IPS-20b (cell line): ENCODE measurements around the gene TRUB2.
A peak's percentile ranks its signal among the peaks of the same experiment; 100 is the strongest.

Experiments used
- H3K27ac ChIP-seq: one replicate; pipeline ENCODE4 v1.5.1; 2013; ENCODE audit warnings: low read length
- H3K27me3 ChIP-seq: 2 replicates; pipeline ENCODE4 v1.6.1; 2013; ENCODE audit warnings: mild to moderate bottlenecking, low read length, inconsistent platforms; ENCODE audit not compliant: insufficient read depth
- H3K36me3 ChIP-seq: 2 replicates; pipeline ENCODE4 v1.6.1; 2013; ENCODE audit warnings: low read depth, mild to moderate bottlenecking, inconsistent platforms, low read length, moderate library complexity; ENCODE audit not compliant: insufficient read depth
- H3K4me1 ChIP-seq: 2 replicates; pipeline ENCODE4 v1.6.1; 2013; ENCODE audit warnings: mild to moderate bottlenecking, control low read depth, inconsistent platforms, low read length, moderate library complexity; ENCODE audit not compliant: insufficient read depth
- H3K4me3 ChIP-seq: 2 replicates; pipeline ENCODE4 v1.5.1; 2013; ENCODE audit warnings: mild to moderate bottlenecking, low read length, inconsistent platforms
- H3K9ac ChIP-seq: 2 replicates; pipeline ENCODE4 v1.6.1; 2013; ENCODE audit warnings: low read depth, mild to moderate bottlenecking, inconsistent platforms, low read length, moderate library complexity
- H3K9me3 ChIP-seq: 2 replicates; pipeline ENCODE4 v1.6.1; 2013; ENCODE audit warnings: mild to moderate bottlenecking, low read depth, low read length, inconsistent platforms; ENCODE audit not compliant: insufficient read depth

The TRUB2 gene

DNA sequence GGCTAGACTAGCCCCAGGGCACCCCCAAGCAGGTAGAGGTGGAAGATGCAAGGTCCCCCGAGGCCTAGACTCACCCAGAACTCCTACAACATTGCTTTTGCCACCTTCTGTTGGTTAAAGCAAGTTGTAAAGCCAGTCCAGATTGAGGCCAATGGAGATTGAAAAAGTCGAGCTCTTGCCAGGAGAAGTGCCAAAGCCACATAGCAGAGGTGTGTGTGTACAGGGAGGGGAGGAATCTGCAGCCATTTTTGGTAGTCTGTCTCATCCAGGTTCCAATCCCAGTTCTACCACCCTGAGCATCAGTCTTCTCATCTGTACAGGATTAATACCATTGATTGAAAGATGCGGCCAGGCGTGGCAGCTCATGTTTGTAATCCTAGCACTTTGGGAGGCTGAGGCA is 36.6 kb upstream of the TRUB2 start:
- Histone ChIP-seq H3K4me1 (peaks cover 1% of the 10 kb centered on the region; the same call in 1 of the 2 replicates), H3K36me3 (no peaks in the 10 kb centered on the region; the same call in 1 of the 2 replicates), H3K9me3 (no peaks in the 10 kb centered on the region), H3K4me3 (no peak overlapping the region), H3K27ac (no peak overlapping the region), H3K9ac (no peak overlapping the region), H3K27me3 (peaks cover 31% of the 10 kb centered on the region)

DNA sequence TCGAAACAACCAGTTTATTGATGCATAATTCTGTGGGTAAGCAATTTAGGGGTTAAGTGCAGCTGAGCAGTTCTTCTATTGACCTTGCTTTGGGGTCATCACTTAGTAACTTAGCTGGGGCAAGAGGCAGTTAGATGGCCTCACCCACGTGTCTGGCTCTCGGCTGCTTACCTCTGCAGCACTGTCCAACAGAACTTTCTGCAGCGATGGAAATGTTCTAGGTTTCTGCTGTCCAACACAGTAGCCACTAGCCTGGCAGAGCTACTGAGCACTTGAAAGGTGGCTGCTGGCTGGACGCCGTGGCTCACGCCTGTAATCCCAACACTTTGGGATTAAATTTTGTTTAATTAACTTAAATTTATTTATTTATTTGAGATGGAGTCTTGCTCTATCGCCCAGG is 35.8 kb upstream of the TRUB2 start:
- H3K4me1 ChIP-seq: no peaks in the 10 kb centered on the region
- no peak overlapping the region for H3K4me3 ChIP-seq
- H3K27ac ChIP-seq: no peak overlapping the region
- H3K27me3 ChIP-seq: peaks cover 23% of the 10 kb centered on the region
- H3K36me3 ChIP-seq: no peaks in the 10 kb centered on the region; the same call in 1 of the 2 replicates
- no peak overlapping the region for H3K9ac ChIP-seq
- no peaks in the 10 kb centered on the region for H3K9me3 ChIP-seq

GRCh38 chr9:128355451-128355850 is 33.2 kb upstream of the TRUB2 start:
- Histone ChIP-seq H3K27ac (no peak overlapping the region), H3K27me3 (no peaks in the 10 kb centered on the region), H3K9me3 (no peaks in the 10 kb centered on the region), H3K4me3 (no peak overlapping the region), H3K36me3 (peaks cover 4% of the 10 kb centered on the region), H3K4me1 (no peaks in the 10 kb centered on the region), H3K9ac (no peak overlapping the region)

GRCh38 chr9:128349772-128350171 is 27.5 kb upstream of the TRUB2 start:
- peaks cover 49% of the 10 kb centered on the region for H3K36me3 ChIP-seq
- no peaks in the 10 kb centered on the region for H3K4me1 ChIP-seq
- H3K9me3 ChIP-seq: no peaks in the 10 kb centered on the region
- no peaks in the 10 kb centered on the region for H3K27me3 ChIP-seq
- H3K27ac ChIP-seq: no peak overlapping the region
- H3K9ac ChIP-seq: no peak overlapping the region
- no peak overlapping the region for H3K4me3 ChIP-seq

GRCh38 chr9:128349125-128349524 is 26.9 kb upstream of the TRUB2 start:
- Histone ChIP-seq H3K36me3 (peaks cover 54% of the 10 kb centered on the region), H3K9me3 (no peaks in the 10 kb centered on the region), H3K4me1 (no peaks in the 10 kb centered on the region), H3K9ac (no peak overlapping the region), H3K27ac (no peak overlapping the region), H3K4me3 (no peak overlapping the region), H3K27me3 (no peaks in the 10 kb centered on the region)

DNA sequence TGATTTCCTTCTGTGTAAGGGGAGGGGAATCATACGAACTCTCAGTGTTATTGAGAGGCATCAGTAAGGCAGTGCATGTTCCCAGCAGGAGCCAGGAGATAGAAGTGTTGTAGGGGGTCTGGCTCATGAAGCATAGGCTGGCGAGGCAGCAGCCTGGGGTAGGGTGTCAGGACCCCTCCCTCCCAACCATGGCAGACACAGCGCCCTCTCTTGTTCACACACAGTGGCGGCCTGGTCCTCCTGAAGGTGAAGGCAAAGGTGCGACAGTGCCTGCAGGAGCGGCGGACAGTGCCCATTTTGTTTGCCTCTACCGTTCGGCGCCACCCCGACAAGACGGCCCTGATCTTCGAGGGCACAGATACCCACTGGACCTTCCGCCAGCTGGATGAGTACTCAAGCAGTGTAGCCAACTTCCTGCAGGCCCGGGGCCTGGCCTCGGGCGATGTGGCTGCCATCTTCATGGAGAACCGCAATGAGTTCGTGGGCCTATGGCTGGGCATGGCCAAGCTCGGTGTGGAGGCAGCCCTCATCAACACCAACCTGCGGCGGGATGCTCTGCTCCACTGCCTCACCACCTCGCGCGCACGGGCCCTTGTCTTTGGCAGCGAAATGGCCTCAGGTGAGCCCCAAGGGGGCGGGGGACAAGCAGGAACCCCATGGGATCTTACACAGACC is 22.8 kb upstream of the TRUB2 start:
- Histone ChIP-seq H3K27me3 (peaks cover 3% of the 10 kb centered on the region; the same call in 1 of the 2 replicates), H3K27ac (no peak overlapping the region), H3K9ac (no peak overlapping the region), H3K4me3 (no peak overlapping the region), H3K9me3 (no peaks in the 10 kb centered on the region), H3K4me1 (no peaks in the 10 kb centered on the region), H3K36me3 (peaks cover 56% of the 10 kb centered on the region)

DNA sequence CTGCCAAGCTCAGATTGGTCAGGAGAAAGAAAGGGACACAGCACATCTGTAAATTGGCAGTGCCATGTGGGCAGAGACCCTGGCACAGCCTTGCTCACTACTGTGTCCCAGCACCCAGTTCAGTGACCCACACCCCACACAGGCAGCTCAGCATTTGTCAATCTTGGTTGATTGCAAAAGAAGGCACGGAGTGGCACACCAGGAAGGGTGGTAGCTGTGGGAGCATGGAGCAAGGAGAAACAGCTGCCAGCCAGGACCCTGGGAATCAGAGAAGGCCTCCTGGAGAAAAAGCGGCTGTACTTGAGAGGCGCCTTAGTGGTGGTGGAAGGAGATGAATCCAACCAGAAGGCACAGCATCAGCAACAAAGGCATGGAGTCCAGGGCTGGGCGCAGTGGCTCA is 21.6 kb upstream of the TRUB2 start:
- peaks cover 46% of the 10 kb centered on the region for H3K36me3 ChIP-seq
- peaks cover 3% of the 10 kb centered on the region; the same call in 1 of the 2 replicates for H3K27me3 ChIP-seq
- H3K9ac ChIP-seq: no peak overlapping the region
- H3K4me3 ChIP-seq: no peak overlapping the region
- no peaks in the 10 kb centered on the region for H3K4me1 ChIP-seq
- H3K9me3 ChIP-seq: no peaks in the 10 kb centered on the region
- H3K27ac ChIP-seq: no peak overlapping the region

- Histone ChIP-seq H3K9ac (no peak overlapping the region), H3K36me3 (peaks cover 39% of the 10 kb centered on the region), H3K9me3 (no peaks in the 10 kb centered on the region)
Measured at GRCh38 chr9:128342971-128343680, 20.9 kb upstream of the TRUB2 start.

DNA sequence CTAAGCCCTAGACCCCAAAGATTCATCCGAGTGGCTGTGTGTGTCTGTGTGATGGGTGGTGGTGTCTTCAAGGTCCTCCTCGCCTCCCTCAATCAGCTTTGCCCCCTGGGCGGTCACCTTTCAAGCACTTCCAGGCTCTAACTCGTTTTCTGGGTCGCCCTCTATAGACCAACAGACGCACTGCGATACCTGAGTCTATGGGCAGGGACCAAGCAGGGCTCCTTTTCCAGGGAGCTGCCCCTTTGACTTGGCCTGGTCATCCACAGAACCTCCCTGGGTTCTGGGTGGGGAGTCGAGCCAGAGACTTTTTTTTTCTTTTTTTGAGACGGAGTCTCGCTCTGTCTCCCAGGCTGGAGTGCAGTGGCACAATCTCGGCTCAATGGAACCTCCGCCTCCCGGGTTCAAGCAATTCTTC is 19.2 kb upstream of the TRUB2 start:
- Histone ChIP-seq H3K4me1 (no peaks in the 10 kb centered on the region), H3K9me3 (no peaks in the 10 kb centered on the region), H3K27me3 (peaks cover 3% of the 10 kb centered on the region; the same call in 1 of the 2 replicates), H3K36me3 (peaks cover 25% of the 10 kb centered on the region), H3K27ac (no peak overlapping the region), H3K9ac (peak overlapping the region; percentile 58; the same call in 1 of the 2 replicates), H3K4me3 (peak overlapping the region; percentile 85)

More at GRCh38 chr9:128342971-128343680, 20.9 kb upstream of the TRUB2 start:
- Histone ChIP-seq H3K4me1 (no peaks in the 10 kb centered on the region), H3K27me3 (peaks cover 3% of the 10 kb centered on the region; the same call in 1 of the 2 replicates), H3K4me3 (no peak overlapping the region), H3K27ac (no peak overlapping the region)

DNA sequence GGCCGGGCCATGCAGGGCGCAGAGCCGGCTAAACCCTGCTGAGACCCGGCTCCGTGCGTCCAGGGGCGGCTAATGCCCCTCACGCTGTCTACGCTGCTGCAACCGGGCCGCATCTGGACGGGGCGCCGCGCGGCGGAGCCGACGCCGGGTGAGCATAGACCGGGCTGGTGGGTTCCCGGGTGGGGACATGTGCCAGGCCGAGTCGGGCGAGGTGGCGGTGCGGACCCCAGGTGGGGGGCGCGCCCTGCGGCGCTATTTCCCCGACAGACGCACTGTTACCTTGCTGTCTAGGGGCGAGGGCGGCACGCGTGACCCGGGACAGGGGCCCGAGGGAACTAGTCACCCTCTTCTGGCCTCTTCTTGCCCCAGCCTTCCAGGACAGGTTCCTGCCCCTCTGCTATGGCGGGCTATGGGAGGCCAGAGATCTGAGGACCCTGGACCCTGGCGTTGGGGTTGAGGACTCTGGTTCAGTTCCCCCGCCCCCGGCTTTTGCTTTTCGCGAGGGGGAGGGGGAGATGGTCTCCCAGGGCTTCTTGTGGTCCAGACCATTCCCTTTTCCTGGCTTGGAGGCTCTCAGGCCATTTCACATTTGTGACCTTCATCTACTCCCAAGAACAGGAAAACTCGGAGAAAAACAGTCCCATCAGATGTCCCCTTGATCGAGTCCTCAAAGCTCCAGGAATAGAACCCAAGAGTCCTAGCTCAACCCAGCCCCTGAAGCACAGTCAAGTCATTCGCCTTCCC is 18.6 kb upstream of the TRUB2 start:
- Histone ChIP-seq H3K9me3 (no peaks in the 10 kb centered on the region), H3K9ac (peak overlapping the region; percentile 58; the same call in 1 of the 2 replicates), H3K36me3 (peaks cover 23% of the 10 kb centered on the region), H3K27ac (no peak overlapping the region), H3K4me1 (no peaks in the 10 kb centered on the region), H3K4me3 (peak overlapping the region; percentile 85), H3K27me3 (peaks cover 3% of the 10 kb centered on the region; the same call in 1 of the 2 replicates)

GRCh38 chr9:128339761-128340690 is 17.8 kb upstream of the TRUB2 start, which contains the start of gene SLC27A4:
SLC27A4 (plus strand) TSS chr9:128340527; CDS start chr9:128343133, 2,606 bp downstream.
- Histone ChIP-seq H3K27ac (no peak within 1 kb of the TSS), H3K4me1 (no peaks in the 10 kb centered on the region), H3K4me3 (peak within 1 kb of the TSS; percentile 85), H3K9ac (peak within 1 kb of the TSS; percentile 58; the same call in 1 of the 2 replicates), H3K36me3 (peaks cover 15% of the 10 kb centered on the region), H3K9me3 (no peaks in the 10 kb centered on the region), H3K27me3 (peaks cover 3% of the 10 kb centered on the region; the same call in 1 of the 2 replicates)
